Gastroesophageal sphincter (tissue), 3 donors: ENCODE results near the gene APOA4.

Experiments used
- CTCF ChIP-seq, 4 experiments: fragments of 200-600 bp in 2 of 4; fragments of 450-650 bp in 2 of 4; sonication (generic) in 1 of 4; IDR thresholded peaks; one replicate each; pipeline ENCODE4 v1.5.1; 2017 to 2019; ENCODE audit warnings: antibody characterized with exemption in 4 of 4, mild to moderate bottlenecking in 2 of 4, moderate library complexity in 2 of 4
- POLR2A ChIP-seq, 2 donors: fragments of 450-650 bp; IDR thresholded peaks; one replicate each; pipeline ENCODE4 v1.6.1; 2017; ENCODE audit warnings: antibody characterized with exemption in 2 of 2, mild to moderate bottlenecking in 2 of 2, moderate library complexity in 1 of 2
- POLR2AphosphoS5 ChIP-seq: sonication (generic); formaldehyde crosslinking; IDR thresholded peaks from one replicate; pipeline ENCODE4 v1.6.1; 2017; ENCODE audit warnings: antibody characterized with exemption

- TF ChIP-seq POLR2AphosphoS5 (no peak), CTCF (IDR thresholded peaks at IDR 0.05) (no peak), POLR2A (IDR thresholded peaks at IDR 0.05) (no peak)
These were observed 36.1 kb downstream of the APOA4 start for GRCh38 chr11:116786966-116787365.
